GM12865 (cell line): Measurements from ENCODE around the gene CHCT1.

Experiments used
- DNase-seq: peaks from one replicate; pipeline ENCODE4 v3.0.0; 2010; ENCODE audit warnings: low read depth
- H3K4me3 ChIP-seq: 2 replicates; pipeline ENCODE4 v1.5.1; 2011; ENCODE audit warnings: mild to moderate bottlenecking, low read depth, low read length, control low read depth
- TF ChIP-seq, protein P1 (sequence below): IDR thresholded peaks from 2 replicates; pipeline ENCODE4 v1.5.1; 2011; ENCODE audit warnings: low read length, control low read depth, low read depth, inconsistent platforms; ENCODE audit not compliant: insufficient read depth; ENCODE audit errors: missing control alignments

Gene CHCT1

GRCh38 chr17:60464343-60464742 is 42.1 kb downstream of the CHCT1 start:
- DNase-seq: no peak
- TF ChIP-seq, protein P1, sequence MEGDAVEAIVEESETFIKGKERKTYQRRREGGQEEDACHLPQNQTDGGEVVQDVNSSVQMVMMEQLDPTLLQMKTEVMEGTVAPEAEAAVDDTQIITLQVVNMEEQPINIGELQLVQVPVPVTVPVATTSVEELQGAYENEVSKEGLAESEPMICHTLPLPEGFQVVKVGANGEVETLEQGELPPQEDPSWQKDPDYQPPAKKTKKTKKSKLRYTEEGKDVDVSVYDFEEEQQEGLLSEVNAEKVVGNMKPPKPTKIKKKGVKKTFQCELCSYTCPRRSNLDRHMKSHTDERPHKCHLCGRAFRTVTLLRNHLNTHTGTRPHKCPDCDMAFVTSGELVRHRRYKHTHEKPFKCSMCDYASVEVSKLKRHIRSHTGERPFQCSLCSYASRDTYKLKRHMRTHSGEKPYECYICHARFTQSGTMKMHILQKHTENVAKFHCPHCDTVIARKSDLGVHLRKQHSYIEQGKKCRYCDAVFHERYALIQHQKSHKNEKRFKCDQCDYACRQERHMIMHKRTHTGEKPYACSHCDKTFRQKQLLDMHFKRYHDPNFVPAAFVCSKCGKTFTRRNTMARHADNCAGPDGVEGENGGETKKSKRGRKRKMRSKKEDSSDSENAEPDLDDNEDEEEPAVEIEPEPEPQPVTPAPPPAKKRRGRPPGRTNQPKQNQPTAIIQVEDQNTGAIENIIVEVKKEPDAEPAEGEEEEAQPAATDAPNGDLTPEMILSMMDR: no peak
- H3K4me3 ChIP-seq: no peak overlapping the region

DNA sequence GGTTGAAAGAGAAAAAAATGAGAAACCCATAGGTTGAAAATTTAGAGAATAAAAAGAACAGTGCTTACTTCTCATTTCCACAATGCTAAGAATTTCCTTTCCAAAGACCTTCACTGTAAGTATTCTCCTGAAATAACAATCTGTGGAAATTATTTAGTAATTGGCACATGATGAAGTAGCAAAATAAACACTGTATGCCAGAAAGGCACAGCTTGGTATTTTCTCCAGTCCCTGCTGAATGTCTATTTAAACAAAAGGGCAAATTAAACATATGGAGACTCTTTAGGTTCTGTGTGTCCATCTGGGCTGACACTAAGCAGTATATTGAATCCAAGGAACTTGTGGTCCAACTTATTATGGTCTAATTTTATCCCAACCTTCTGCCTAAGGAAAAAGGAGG is 46.1 kb downstream of the CHCT1 start:
- TF ChIP-seq, protein P1: no peak
- H3K4me3 ChIP-seq: no peak overlapping the region
- no peak for DNase-seq

GRCh38 chr17:60471451-60471850 is 49.2 kb downstream of the CHCT1 start:
- no peak for DNase-seq
- H3K4me3 ChIP-seq: no peak overlapping the region
- TF ChIP-seq, protein P1: no peak

- TF ChIP-seq, protein P1: no peak
- no peak overlapping the region for H3K4me3 ChIP-seq
- no peak for DNase-seq
These were observed 50.2 kb downstream of the CHCT1 start for GRCh38 chr17:60472449-60472848.

GRCh38 chr17:60473788-60474187 is 51.5 kb downstream of the CHCT1 start:
- DNase-seq: no peak
- H3K4me3 ChIP-seq: no peak overlapping the region
- TF ChIP-seq, protein P1: no peak
